NOMO-1 treated with dmso at 0.1 percent for 144 hours (cell line): ENCODE data around the gene AGBL4.
A peak's percentile ranks its signal among the peaks of the same experiment; 100 is the strongest.

Experiments
- DNase-seq: peaks from one replicate; lab custom pipeline; 2025; ENCODE audit not compliant: unreplicated experiment; lab: John Stamatoyannopoulos, UW

The AGBL4 gene

DNA sequence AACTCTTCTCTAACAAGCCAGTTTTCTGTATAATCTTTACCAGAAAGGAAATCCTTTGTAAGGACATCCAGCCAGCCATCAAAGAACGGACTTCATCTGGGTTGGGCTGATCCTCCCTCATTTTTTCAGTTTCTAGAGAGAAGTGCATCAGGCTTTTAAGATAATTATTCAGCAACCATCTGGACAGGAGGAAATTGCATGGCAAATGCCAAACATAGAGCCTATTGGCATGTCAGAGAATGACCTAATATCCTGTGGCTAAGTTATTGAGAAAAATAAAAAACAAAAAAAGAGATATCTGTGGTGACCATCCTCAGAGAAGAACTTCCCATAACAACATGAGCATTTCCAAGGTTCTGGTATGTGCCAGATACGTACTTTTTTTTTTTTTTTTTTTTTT lies 1172.1 kb downstream of the AGBL4 start:
- DNase-seq = peak; percentile 57

DNA sequence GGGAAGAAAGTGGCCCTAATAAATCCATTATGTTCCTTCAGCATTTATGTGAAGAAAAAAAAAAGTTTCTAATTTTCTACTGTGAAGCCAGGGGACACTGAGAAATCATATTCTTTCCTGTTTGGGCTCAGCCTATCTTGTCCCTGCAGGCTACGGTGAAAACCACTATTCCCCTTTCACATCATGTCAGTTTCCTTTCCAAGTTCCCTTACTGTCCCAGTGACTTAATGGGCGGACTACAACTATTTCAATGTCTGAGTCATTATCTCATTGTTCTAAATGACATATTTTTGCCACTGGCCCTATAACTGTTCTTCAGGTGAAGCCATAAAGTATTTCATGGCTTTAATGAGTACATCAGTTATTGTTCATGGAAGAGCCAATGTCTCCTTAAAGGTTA lies 1175.7 kb downstream of the AGBL4 start:
- no peak for DNase-seq

DNA sequence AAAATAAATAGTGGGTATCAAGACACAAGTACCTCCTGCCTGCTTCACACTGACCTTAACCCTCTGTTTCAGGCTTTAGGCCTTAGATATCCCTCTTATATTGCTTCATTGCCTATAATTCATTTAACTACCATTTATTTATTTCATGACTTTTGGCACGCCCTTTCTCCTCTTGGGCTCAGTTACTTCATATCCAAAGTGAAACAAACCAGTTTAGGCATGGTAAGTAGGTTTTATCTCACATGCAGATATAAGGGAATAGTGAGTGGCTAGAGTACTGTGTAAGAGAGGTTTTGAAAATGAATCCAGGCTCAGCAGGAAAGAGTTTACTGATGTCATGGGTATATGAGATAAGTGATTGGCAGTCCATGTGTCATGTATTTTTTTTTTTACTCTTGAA lies 1177.3 kb downstream of the AGBL4 start:
- DNase-seq = no peak

DNA sequence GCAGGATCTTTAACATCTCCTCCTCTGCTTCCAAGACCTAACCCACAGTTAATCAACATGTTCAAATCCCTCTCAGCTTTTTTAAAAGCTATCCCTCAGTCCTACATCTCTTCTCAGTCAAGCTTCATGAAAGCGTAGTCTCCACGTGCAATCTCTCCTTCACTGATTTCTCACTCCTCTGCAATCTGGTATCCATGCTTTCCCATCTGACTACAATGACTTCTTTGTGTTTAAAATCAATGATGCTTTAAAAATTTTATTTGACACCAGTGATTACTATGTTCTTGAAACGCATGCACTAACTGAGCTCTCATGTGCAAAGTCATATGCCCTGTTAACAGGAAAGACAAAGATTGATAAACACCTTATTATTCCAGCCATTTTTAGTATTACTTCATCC lies 1179.6 kb downstream of the AGBL4 start:
- DNase-seq = no peak

DNA sequence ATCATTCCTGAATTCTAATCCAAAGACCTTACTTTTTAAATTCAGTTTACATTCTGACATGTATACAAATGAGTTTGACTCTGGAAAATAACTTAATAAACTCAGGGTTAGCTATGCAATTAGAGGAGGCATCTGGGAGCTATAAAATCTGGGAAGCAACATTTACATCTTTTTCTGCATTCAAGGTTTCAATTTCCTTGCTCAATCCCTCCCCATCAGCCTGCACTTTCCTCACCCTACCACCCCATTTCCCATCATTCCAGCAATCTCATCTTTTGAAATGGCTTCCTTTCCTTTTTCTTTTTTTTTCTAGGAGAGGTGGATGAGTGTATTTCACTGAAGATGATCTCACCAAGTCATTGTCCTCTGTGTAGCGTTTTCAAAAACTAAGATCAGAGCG lies 1181.8 kb downstream of the AGBL4 start:
- DNase-seq = no peak

DNA sequence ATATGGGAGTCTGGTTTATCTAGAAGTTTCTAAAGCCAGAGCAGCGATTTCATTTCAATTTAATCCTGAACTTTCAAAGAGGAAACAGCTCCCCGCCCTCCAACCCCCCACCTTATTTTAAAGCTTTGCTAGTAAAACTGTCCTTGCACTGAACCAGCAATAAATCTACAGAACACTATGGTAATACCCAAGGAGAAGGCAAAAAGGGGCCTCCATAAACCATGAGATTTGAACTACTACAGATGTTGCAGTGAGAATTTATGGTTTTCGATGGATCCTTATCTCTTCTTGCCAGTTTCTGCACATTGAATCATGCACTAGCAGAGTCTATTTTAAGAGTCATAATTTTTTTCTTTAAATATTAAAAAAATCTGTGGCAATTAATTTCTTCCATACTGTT lies 1182.3 kb downstream of the AGBL4 start:
- no peak for DNase-seq

DNA sequence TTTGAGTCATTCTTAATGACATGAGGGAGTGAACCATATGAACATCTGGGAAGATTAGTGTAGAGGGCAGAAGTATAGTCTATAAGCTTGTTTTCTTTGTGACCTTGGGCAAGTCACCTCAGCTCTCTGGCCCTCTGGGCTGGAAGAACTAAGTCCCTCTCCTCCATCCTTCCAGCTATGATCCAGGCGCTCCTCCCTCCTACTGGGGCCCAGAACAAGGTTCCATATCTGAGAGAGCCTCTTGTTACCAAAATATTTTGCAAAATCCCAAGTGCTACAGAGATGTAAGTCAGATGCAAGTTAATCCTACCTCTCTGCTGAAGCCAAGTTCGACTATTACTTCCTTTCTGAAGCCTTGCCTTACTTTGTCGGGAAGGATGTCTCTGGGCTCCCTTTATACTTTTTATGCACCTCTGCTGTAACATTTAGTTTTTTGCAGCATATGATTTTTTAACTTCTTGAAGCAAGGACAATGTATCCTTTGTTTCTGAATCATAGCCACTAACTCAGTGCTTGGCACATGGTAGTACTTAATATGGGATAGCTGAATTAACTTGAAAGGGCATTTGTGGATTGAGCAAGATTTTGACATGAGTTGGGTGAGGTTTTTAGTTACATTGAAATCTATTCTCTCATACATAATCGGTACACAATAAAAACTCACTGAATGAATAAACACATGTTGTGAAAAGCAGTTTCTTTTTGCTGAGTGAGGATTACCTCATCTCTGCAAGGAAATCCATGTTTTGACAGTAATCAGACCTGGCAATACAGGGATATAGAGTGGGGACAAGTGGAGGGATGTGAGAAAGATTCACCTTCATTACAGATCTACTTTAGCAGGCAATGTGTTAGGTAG lies 1192.4 kb downstream of the AGBL4 start:
- DNase-seq = no peak

DNA sequence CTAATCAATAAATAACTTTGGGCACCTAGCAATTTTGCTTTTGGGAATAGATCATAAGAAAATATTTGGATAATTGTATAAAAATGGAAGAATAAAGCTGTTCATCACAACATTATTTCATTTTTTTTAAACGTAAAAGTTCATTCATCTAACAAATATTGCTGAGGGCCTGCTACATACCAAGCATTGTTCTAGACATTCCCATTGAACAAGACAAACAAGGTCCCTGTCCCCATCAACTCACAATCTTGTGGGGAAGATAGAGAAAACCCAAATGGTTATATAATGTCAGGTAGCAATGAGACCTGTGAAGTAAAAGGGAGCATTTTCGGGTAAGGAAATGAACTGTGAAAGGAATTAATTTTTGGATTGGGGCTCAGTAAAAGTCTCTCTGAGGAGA lies 1193.0 kb downstream of the AGBL4 start:
- no peak for DNase-seq

DNA sequence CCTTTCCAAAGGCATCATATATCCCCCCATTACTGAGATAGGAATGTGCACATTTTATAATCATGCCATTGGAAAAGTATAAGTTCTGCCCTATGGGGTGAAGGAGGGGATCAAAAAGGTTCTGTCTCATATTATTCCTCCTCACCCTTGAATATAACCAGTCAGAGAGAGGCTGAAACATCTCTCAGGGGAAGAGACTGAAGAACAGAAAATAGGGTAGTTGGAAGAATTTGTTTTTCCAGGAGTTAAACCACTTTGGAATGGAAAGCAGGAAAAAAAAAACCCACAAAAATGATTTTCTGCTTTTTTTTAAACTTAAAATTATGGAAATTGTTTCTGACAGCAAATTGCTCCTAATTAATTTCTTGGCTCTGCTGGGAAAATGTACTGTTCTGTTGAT lies 1194.3 kb downstream of the AGBL4 start:
- no peak for DNase-seq

DNA sequence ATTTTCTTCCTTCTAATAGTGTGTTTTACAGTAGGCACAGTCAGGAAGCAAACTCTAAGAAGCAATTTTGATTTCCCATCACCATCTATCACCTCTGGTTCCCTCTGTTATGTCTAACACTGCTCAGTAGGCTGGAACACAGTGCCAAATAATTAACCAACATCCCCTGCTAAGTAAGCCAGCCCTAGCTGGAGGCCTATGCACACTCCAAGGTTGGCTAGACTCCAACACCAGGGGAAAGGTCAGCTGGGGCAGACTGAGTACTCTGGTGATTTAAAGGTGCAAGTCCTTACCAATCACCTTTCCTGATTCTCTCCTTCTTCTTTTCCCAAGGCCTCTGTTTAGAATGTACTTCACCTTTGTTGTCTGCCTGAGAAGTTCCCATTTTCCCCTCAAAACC lies 1200.6 kb downstream of the AGBL4 start:
- DNase-seq = no peak

DNA sequence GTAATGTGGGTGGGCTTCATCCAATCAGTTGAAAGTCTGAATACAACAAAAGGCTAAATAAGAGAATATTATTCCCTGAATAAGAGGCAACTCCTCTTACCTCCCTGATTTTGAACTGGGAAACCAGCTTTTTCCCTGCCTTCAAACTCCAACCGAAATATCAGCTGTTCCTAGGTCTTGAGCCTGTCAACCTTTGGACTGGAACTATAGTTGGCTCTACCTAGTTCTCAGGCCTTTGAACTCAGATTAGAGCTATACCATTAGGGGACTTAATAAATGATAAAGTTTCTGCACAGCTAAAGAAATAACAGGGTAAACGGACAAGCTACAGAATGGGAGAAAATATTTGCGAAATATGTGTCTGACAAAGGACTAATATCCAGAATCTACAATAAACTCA lies 1203.3 kb downstream of the AGBL4 start:
- DNase-seq = no peak

DNA sequence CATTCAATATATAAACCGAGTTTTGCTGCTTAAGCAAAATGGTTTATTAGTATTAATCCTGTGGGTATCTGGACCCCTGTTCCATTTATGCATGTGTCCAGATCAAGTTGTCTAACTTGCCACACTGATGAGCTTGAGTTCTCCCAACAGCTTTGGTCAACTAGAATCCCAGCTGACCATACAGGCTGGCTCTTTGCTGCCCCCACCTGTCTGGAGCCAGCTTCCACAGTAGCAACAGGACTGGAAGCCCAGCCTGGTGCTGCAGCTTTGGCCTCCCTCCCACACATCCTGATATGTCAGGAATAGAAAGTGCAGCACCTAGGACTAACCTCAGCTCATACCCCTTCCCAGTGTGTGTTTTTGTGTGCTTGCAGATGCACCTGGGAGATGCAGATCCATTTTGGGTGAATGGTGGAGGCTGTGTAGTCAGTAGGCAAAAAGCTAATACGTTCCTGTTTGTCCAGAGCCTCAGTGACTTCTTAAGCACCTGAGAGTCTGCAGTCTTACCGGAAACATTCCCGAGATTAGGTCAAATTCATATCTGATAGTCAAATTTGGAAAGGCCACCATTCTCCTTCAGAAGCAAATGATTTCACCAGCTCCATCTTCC lies 1206.1 kb downstream of the AGBL4 start:
- peak; percentile 39 for DNase-seq

DNA sequence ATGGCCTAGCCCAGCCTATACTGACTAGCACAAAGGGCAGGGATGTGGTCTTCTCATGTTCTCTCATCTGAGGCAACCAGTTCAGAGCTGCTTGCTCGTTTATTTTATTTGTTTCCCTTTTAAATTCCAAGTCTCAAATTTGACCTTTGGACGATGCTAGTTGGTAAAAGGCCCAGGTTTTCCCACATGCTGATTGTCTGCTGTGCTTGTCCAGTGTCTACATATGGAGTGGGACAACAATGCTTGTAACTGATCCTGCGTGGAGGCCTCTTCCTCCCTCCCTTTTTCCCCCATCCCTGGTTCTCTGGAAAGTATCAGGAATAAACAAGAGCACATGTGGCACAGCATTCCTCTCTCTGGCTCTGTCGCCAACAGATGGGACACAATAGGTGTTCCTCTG lies 1213.0 kb downstream of the AGBL4 start:
- DNase-seq = no peak

DNA sequence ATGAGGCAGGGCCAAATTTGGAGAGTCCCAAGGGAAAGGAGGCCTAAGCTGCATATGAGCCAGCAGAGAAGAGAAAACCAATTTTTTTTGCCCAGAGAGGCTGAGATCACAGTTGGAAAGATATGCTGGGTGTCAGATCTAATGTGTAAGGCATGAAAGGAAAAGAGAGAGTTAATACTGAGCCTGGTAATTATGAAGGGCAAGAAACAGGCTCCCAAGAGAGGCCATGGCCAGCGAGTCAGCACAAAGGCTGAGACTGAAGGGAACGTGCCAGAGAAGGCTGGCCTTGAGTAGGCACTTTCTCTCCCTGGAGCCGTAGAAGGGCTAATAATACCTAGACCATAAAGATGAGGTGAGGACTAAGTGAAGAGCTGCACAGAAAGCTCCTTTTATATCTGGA lies 1215.3 kb downstream of the AGBL4 start:
- DNase-seq = no peak

DNA sequence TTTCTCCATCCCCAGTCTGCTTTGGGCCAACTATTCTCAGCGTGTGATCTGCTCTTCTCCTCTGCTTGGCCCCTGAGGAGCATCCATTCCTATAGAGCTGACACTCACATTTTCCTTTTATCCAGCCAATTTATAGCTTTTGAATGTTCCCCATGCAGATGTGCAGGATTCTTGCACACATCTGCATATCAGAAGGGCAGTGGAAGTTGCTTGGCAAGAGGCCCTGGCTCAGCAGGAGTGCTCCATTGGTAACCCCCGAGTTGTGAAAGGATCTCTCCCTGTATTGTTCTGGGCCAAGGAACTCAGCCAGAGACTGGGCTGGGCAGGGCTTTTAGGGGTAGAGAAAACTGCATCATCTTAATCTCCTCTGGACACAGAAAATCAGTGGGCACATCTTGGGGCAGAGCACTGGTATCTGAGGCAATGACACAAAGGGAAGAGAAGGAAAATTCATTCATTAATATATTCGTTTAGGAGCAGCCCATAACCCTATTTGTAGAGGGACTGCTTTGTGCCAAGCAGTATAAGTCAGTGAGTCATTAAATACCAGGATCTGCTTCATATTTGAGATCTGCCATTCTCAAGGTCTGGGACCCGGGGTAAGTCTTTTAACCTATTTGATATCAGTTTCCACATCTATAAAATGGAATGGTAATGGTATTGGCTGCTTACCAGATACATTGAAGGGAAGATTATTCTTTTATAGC lies 1216.0 kb downstream of the AGBL4 start:
- no peak for DNase-seq

DNA sequence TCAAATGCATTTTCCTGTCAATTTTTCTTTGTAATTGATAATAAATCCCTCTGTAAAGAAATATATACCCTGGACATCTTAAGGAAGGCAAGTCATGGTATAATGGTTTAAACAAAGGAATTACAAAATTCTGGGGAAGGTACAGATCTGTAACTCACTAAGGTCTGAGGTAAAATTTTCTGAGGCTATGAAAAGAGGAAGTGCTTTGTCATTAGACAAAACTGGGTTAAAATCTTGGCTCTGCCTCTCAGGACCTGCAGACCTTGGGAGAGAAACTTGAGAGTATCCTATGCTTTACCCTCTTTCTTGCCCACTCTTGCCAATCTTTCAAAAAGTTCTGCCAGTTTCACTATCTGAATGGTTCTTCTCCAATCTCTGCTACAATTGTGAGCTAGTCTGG lies 1220.3 kb downstream of the AGBL4 start:
- DNase-seq = peak; percentile 31

DNA sequence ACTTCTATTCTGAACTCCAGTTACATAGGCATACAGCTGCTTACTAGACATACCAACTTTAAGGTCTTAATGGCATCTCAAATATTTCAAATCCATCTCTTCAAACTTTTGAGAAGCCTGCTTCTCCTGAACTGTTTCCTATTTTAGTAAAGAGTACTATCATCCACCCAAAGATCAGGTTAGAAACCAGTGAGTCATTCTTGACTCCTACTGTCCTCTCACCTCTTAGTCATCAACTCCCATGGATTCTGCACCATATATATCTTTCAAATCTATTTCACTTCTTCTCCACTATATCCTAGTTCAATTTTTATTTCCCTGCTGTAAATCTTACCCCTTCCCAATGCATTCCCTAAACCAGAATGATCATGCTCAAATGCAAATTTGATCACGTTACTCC lies 1228.9 kb downstream of the AGBL4 start:
- no peak for DNase-seq

DNA sequence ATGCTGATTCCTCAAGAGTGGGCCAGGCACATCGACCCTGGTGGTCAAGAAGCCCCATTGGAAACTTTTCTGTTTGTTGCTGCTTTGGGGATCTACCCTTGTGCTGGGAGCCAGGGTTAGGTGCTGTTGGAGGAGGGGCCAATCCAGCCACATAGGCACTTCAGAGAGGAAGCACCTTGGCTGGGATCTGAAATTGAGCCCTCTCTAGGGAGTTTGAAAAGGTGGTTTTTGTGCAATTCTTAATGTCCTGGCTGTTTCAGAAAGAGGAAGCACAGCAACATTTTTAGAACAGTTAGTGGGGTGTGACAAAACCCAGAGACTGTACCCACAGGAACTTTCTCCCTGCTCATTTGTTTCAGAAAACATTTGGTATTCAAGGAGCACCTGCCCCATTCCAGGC lies 1229.9 kb downstream of the AGBL4 start:
- DNase-seq = peak; percentile 67

DNA sequence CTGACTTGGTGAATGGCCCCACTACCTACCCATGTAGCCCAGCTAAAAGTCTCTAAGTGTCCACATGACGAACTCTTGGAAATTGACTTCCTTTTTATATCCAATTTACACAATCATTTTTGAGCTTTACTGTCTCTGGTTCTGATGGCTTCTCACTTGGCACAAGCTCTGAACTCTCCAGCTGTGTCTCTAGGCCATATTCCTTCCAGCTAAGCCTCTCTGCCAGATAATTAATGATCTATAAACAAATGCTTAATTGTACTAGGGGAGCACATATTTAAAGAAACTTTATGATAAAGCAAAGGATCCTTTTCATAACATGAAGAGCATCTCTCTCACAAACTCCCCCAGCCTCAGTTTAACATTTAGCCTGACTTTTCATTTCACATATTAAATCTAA lies 1230.8 kb downstream of the AGBL4 start:
- DNase-seq = no peak

DNA sequence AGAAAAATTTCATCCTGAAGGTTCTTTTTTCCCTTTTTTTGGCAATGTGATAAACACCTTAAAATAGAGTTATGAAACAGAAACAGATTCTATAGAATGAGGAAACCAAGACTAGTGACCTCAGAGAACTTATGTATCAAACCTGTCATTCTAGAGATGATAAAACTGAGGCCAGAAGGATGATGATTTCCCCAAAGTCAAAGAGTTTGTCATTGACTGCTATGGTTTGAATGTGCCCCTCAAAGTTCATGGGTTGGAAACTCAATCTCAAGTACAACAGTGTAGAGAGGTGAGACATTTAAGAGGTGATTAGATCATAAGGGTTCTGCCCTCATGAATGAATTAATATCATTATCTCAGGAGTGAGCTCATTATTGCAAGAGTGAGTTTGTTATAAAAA lies 1233.4 kb downstream of the AGBL4 start:
- DNase-seq = no peak

DNA sequence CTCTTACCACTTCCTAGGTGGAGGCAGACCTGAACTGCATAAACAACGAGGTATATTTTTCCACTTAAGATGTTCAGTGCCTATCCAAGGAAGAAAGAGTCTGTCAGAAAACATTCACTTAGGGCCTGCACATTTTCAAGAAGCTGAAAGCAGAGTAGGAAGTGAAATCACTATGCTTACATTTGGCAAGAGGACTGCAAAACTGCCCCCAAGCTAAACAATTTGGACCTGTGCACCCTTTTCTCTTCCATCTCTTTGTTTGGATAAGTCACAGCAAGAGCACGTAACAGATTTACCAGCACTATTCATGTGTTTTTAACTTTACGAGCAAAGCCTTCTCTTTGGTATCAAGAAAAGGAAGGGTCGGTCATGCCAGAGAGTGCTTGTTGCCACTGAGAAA lies 1233.9 kb downstream of the AGBL4 start:
- DNase-seq = no peak

DNA sequence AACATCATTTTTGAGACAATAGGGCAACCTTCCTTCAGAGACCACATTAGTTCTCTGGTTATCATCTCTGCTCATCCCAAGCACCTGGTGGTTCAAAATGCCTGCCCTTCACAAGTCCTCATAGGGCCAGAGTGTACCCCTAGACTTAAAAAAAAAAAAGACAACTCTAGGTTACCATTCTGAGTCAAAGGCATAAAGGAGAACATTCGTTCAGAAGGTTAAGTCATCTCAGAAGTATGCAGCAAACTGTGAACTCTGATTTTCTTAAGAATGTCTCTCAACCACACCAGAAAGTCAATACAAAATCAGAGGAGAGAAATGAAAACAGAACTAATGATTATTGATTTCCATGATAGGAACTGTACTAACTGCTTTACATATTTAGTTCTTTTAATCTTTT lies 1237.9 kb downstream of the AGBL4 start:
- DNase-seq = no peak
